HUES6 (cell line): ENCODE results near the gene PPP4R3A.
A peak's percentile ranks its signal among the peaks of the same experiment; 100 is the strongest.

Source experiments
- H3K27ac ChIP-seq: 2 replicates; pipeline ENCODE4 v1.7.0; 2013; ENCODE audit warnings: low read depth, mild to moderate bottlenecking, low read length, inconsistent platforms
- H3K27me3 ChIP-seq: 2 replicates; pipeline ENCODE4 v1.6.1; 2013; ENCODE audit warnings: low read length; ENCODE audit not compliant: control insufficient read depth, insufficient read depth
- H3K36me3 ChIP-seq: 2 replicates; pipeline ENCODE4 v1.6.1; 2013; ENCODE audit warnings: low read length; ENCODE audit not compliant: control insufficient read depth, insufficient read depth
- H3K4me1 ChIP-seq: 2 replicates; pipeline ENCODE4 v1.6.1; 2013; ENCODE audit warnings: low read length; ENCODE audit not compliant: control insufficient read depth, insufficient read depth
- H3K4me3 ChIP-seq: 2 replicates; pipeline ENCODE4 v1.5.1; 2013; ENCODE audit warnings: low read depth, low read length
- H3K9ac ChIP-seq: one replicate; pipeline ENCODE4 v1.6.1; 2013; ENCODE audit warnings: mild to moderate bottlenecking, low read length
- H3K9me3 ChIP-seq: 2 replicates; pipeline ENCODE4 v1.6.1; 2013; ENCODE audit warnings: low read depth, low read length; ENCODE audit not compliant: control insufficient read depth, insufficient read depth

The PPP4R3A gene

DNA sequence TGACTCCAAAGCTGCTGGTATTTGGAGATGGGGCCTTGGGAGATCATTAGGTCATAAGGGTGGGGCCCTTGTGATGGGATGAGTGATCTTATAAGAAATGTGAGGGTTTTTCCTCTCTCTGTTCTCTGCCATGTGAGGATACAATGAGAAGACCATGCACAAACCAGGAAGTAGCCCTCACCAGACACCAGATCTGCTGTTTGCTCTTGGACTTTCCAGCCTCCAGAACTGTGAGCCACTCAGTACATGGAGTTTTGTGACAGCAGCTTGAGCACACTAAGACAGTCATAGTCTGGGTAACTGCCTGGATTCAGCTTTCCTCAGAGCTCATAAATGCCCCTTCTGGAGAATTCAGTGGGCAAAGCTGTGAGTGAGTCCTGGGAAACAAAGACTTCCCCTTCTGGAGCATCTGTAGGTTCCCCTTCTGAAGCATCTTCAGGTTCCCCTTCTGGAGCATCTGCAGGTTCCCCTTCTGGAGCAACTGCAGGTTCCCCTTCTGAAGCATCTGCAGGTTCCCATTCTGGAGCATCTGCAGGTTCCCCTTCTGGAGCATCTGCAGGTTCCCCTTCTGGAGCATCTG lies 11.0 kb upstream of the PPP4R3A start:
- Histone ChIP-seq H3K9me3 (no peaks in the 10 kb centered on the region), H3K4me3 (no peak overlapping the region), H3K9ac (no peak overlapping the region), H3K27me3 (peaks cover 3% of the 10 kb centered on the region; the same call in 1 of the 2 replicates), H3K4me1 (no peaks in the 10 kb centered on the region), H3K36me3 (no peaks in the 10 kb centered on the region), H3K27ac (no peak overlapping the region)

GRCh38 chr14:91520138-91520537 lies 10.0 kb upstream of the PPP4R3A start:
- Histone ChIP-seq H3K9ac (no peak overlapping the region), H3K27ac (no peak overlapping the region), H3K36me3 (no peaks in the 10 kb centered on the region), H3K9me3 (no peaks in the 10 kb centered on the region), H3K4me3 (no peak overlapping the region), H3K4me1 (no peaks in the 10 kb centered on the region), H3K27me3 (peaks cover 3% of the 10 kb centered on the region; the same call in 1 of the 2 replicates)

- H3K9ac ChIP-seq: no peak overlapping the region
- H3K4me3 ChIP-seq: no peak overlapping the region
- H3K4me1 ChIP-seq: no peaks in the 10 kb centered on the region
- no peaks in the 10 kb centered on the region for H3K36me3 ChIP-seq
- no peaks in the 10 kb centered on the region for H3K9me3 ChIP-seq
- H3K27ac ChIP-seq: no peak overlapping the region
- peaks cover 3% of the 10 kb centered on the region; the same call in 1 of the 2 replicates for H3K27me3 ChIP-seq
Observed at GRCh38 chr14:91519239-91520036, 9.3 kb upstream of the PPP4R3A start.

DNA sequence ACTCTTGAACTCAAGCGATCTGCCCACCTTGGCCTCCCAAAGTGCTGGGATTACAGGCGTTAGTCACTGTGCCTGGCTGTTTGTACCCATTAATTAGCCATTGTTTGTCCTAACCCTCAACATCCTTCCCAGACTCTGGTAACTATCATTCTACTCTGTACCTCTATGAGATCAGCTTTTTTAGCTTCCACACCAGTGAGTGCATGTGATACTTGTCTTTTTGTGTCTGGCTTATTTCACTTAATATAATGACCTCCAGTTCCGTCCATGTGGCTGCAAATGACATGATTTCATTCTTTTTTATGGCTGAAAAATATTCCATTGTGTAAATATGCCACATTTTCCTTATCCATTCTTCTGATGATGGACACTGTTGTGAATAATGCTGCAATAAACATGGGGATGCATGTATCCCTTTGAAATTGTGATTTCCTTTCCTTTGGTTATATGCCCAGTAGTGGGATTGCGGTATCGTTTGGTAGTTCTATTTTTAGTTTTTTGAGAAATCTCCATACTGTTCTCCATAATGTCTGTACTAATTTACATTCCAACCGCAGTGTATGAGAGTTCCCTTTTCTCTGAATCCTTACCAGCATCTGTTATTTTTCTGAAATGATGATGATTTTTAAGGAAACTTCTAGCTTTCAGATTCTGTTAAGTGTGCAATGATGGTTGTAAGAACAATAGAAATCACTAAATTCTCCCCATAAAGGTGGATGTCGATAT lies 6.7 kb upstream of the PPP4R3A start:
- no peaks in the 10 kb centered on the region for H3K27me3 ChIP-seq
- H3K9me3 ChIP-seq: no peaks in the 10 kb centered on the region
- no peaks in the 10 kb centered on the region for H3K4me1 ChIP-seq
- H3K9ac ChIP-seq: no peak overlapping the region
- H3K4me3 ChIP-seq: no peak overlapping the region
- no peaks in the 10 kb centered on the region for H3K36me3 ChIP-seq
- no peak overlapping the region for H3K27ac ChIP-seq

GRCh38 chr14:91515979-91516378 lies 5.9 kb upstream of the PPP4R3A start:
- Histone ChIP-seq H3K27ac (no peak overlapping the region), H3K9me3 (no peaks in the 10 kb centered on the region), H3K4me3 (no peak overlapping the region), H3K36me3 (no peaks in the 10 kb centered on the region), H3K9ac (no peak overlapping the region), H3K4me1 (no peaks in the 10 kb centered on the region), H3K27me3 (no peaks in the 10 kb centered on the region)

GRCh38 chr14:91511043-91511383 lies 903 bp upstream of the PPP4R3A start:
- H3K27me3 ChIP-seq: no peaks in the 10 kb centered on the region
- H3K4me1 ChIP-seq: no peaks in the 10 kb centered on the region
- H3K27ac ChIP-seq: peak overlapping the region; percentile 100
- H3K9ac ChIP-seq: peak overlapping the region; percentile 99
- no peaks in the 10 kb centered on the region for H3K9me3 ChIP-seq
- H3K4me3 ChIP-seq: peak overlapping the region; percentile 86
- H3K36me3 ChIP-seq: peaks cover 15% of the 10 kb centered on the region

DNA sequence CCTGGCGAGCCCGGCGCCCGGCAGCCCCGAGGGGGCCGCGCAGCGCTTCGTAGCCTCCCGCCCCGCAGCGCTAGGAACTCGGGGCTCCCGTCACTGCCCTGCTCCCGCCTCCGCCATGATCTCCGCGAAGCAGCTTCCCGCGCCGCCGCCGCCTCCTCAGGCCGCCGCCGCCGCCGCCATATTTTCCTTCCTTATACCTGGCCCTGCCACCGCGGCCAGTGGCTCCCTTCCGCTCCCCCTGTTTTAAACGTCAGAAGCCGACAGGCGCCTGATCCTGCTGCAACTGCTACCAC lies 286 bp downstream of the PPP4R3A start:
- peaks cover 24% of the 10 kb centered on the region for H3K36me3 ChIP-seq
- H3K9ac ChIP-seq: peak overlapping the region; percentile 99
- no peaks in the 10 kb centered on the region for H3K4me1 ChIP-seq
- H3K27me3 ChIP-seq: no peaks in the 10 kb centered on the region
- H3K4me3 ChIP-seq: peak overlapping the region; percentile 86
- H3K9me3 ChIP-seq: no peaks in the 10 kb centered on the region
- peak overlapping the region; percentile 100 for H3K27ac ChIP-seq

DNA sequence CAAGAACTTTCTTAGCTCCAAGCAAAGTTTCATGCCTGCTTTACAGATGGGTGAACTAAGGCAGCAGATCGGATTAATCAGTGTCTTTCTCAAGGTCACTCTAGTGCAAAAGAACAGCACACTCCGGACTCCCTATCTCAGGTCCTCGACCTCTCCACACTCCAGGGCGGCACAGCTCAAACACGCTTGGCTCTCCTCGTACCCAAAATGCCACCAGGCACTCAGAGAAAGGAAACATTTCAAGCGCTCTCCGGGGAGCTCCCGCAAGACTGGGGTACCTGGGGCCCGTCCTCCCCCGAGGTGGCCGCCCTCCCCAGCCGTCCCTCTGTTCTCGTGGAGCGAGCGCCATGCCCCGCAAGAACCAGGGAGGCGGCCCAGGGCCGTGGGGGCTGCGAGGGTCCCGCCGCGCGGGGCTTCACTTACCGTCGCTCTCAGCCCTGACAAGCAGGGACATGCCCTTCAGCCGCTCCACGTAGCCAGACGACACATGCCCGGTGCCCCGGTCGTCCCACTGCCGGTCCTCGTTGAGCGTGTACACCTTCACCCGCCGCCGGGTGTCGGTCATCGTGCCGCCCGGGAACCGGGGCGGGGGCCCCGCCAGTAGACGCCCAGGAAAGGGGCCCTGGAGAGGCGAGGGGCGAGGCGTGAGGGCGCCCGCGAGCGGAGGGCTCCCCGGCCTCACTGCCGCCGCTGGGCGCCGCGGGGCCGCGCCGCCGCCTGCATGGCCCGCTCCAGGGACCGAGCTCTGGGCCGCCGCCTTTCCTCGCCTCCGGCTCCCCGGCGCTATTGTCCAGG lies 830 bp downstream of the PPP4R3A start:
- H3K27me3 ChIP-seq: no peaks in the 10 kb centered on the region
- H3K4me3 ChIP-seq: peak overlapping the region; percentile 86
- no peaks in the 10 kb centered on the region for H3K9me3 ChIP-seq
- peak overlapping the region; percentile 100 for H3K27ac ChIP-seq
- H3K9ac ChIP-seq: peak overlapping the region; percentile 99
- H3K36me3 ChIP-seq: peaks cover 30% of the 10 kb centered on the region
- no peaks in the 10 kb centered on the region for H3K4me1 ChIP-seq

DNA sequence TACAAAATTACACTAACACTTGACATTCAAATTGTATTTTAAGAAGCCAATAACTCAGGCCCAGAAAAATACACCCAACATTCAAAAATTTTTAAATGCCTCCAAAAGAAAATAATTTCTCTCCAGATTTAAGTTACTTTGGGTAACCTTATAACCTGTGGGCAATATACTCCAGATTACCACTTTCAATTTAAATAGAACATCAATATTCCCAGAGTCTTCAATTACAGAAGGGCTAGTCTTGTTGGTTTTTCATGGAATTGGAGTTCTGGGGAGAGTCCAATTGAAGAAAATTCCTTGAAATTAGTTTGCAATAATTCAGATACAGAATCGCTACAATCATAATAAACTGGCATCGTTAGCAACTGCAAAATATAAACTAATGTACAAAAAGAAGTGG lies 2.0 kb downstream of the PPP4R3A start:
- Histone ChIP-seq H3K4me3 (peak overlapping the region; percentile 86), H3K27me3 (no peaks in the 10 kb centered on the region), H3K27ac (0 out of 2 replicates have a peak overlapping the region, but pooled peaks have one; percentile 100), H3K9ac (peak overlapping the region; percentile 99), H3K9me3 (no peaks in the 10 kb centered on the region), H3K4me1 (no peaks in the 10 kb centered on the region), H3K36me3 (peaks cover 38% of the 10 kb centered on the region)

DNA sequence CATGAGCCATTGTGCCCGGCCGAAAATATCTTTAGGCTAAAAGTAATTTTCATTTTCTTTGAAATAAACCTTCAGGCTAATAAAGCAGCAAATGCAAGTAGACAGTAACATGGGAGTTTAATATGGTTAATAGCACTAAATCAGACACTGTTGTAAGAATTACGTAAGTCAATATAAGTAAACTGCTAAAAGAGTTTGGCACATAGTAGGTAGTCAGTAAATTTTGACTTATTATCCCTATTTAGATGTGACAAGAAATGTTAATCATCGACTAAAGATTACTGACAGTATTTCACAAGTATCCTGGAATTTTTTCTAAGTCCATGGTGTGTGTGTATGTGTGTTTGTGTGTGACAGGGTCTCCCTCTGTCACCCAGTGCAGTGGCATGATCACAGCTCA lies 3.9 kb downstream of the PPP4R3A start:
- H3K27ac ChIP-seq: no peak overlapping the region

More for the DNA sequence above, 3.9 kb downstream of the PPP4R3A start:
- no peaks in the 10 kb centered on the region for H3K4me1 ChIP-seq
- peaks cover 51% of the 10 kb centered on the region for H3K36me3 ChIP-seq
- no peak overlapping the region for H3K9ac ChIP-seq
- no peaks in the 10 kb centered on the region for H3K27me3 ChIP-seq
- H3K4me3 ChIP-seq: no peak overlapping the region
- H3K9me3 ChIP-seq: no peaks in the 10 kb centered on the region
